ENCODE measurements around the gene TRRAP. TPM values are rescaled to one million over a fixed set of nuclear protein-coding genes. Genes with fewer than 3 reads are reported as not detected.

Gene TRRAP
- total and polyA plus RNA-seq, 2 of the 4 experiments (the other 2 are of a cell fraction) = 12.5 to 18.1 TPM

GRCh38 chr7:98834949-98835348 lies 43.4 kb upstream of the TRRAP start:
- POLR2A ChIA-PET (ENCODE audit: unreplicated experiment) = no interaction called here
- DNase-seq (no peak), ATAC-seq (ENCODE audit: low read depth) (no peak)
- Histone ChIP-seq H3K14ac (replicated peaks; ENCODE audit: low read depth, low read length) (no peak overlapping the region), H4K20me1 (ENCODE audit: insufficient read depth, low read length) (no peaks in the 10 kb centered on the region), H3K9ac (ENCODE audit: low read depth, low read length) (no peak overlapping the region), H2BK20ac (ENCODE audit: low read depth, low read length) (no peak overlapping the region), H2AK9ac (replicated peaks; ENCODE audit: low read depth, low read length, poor library complexity) (no peak overlapping the region), H3K27ac (ENCODE audit: insufficient read depth, low read length) (no peak overlapping the region), H3K4me2 (ENCODE audit: low read depth, low read length) (no peak overlapping the region), H3K9me3 (ENCODE audit: control insufficient read depth, insufficient read depth, low read length) (no peaks in the 10 kb centered on the region), H3K9me1 (ENCODE audit: insufficient read depth, low read length) (no peaks in the 10 kb centered on the region), H3K4me3 (ENCODE audit: insufficient read depth, low read depth, low read length) (no peak overlapping the region), H3K4me1 (ENCODE audit: control insufficient read depth, insufficient read depth, low read length) (peaks cover 2% of the 10 kb centered on the region; the same call in 1 of the 2 replicates), H3K27me3 (ENCODE audit: control insufficient read depth, insufficient read depth, low read length) (peaks cover 5% of the 10 kb centered on the region; the same call in 1 of the 2 replicates), H4K5ac (ENCODE audit: low read depth, low read length) (no peak overlapping the region), H3K36me3 (ENCODE audit: control insufficient read depth, insufficient read depth, low read length) (no peaks in the 10 kb centered on the region), H2BK15ac (ENCODE audit: low read depth, low read length) (no peak overlapping the region), H3K4ac (ENCODE audit: low read depth, low read length) (no peak overlapping the region), H2BK5ac (ENCODE audit: low read depth, low read length, poor library complexity, severe bottlenecking) (no peak overlapping the region), H2AFZ (replicated peaks; ENCODE audit: low read length, poor library complexity) (no peak overlapping the region), H4K8ac (ENCODE audit: low read depth in 2 of 2, low read length in 2 of 2) (no peak overlapping the region), H3K23ac (ENCODE audit: low read depth, low read length) (no peak overlapping the region), H3K18ac (ENCODE audit: low read depth, low read length) (no peak overlapping the region), H3K79me1 (ENCODE audit: low read depth in 1 of 2, low read length in 2 of 2) (no peaks in the 10 kb centered on the region), H3K56ac (ENCODE audit: extremely low read depth, insufficient read depth, low read length) (no peak overlapping the region), H2AK5ac (ENCODE audit: low read depth, low read length) (no peak overlapping the region), H4K91ac (ENCODE audit: insufficient read depth, low read depth, low read length) (no peak overlapping the region), H2BK120ac (ENCODE audit: low read depth, low read length) (no peak overlapping the region)
- in situ Hi-C loops (cut with MboI; ENCODE audit: low sequenced_read_pairs) (no loop called here), dilution Hi-C loops (cut with HindIII; ENCODE audit: low sequenced_read_pairs, unreplicated experiment) (no loop called here), intact Hi-C loops (cut with micrococcal nuclease) (no loop called here)
- no TSS peak for BruUV-seq (replicated peaks)
- TF ChIP-seq, protein P1, sequence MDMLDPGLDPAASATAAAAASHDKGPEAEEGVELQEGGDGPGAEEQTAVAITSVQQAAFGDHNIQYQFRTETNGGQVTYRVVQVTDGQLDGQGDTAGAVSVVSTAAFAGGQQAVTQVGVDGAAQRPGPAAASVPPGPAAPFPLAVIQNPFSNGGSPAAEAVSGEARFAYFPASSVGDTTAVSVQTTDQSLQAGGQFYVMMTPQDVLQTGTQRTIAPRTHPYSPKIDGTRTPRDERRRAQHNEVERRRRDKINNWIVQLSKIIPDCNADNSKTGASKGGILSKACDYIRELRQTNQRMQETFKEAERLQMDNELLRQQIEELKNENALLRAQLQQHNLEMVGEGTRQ (IDR thresholded peaks at IDR 0.05; ENCODE audit: low read depth, low read length) = no peak
- TF ChIP-seq SMC3 (IDR thresholded peaks at IDR 0.05; ENCODE audit: low read depth, low read length) = no peak
- no peak for TF ChIP-seq NFE2L2 (IDR thresholded peaks at IDR 0.05; ENCODE audit: low read depth, low read length)
- TF ChIP-seq CEBPB (IDR thresholded peaks at IDR 0.05; ENCODE audit: low read depth, low read length) = no peak
- TF ChIP-seq ELK1 (IDR thresholded peaks at IDR 0.05; ENCODE audit: borderline replicate concordance, low read depth, low read length) = no peak
- TF ChIP-seq BHLHE40 (IDR thresholded peaks at IDR 0.05; ENCODE audit: low read depth, low read length) = no peak
- TF ChIP-seq MXI1 (IDR thresholded peaks at IDR 0.05; ENCODE audit: borderline replicate concordance, low read depth, low read length) = no peak
- no peak for TF ChIP-seq FOS (IDR thresholded peaks at IDR 0.05; ENCODE audit: low read depth, low read length)
- TF ChIP-seq MAFK (IDR thresholded peaks at IDR 0.05; ENCODE audit: low read depth, low read length) = no peak
- TF ChIP-seq POLR2A (IDR thresholded peaks at IDR 0.05; ENCODE audit: low read depth, low read length) = no peak
- TF ChIP-seq, protein P2, sequence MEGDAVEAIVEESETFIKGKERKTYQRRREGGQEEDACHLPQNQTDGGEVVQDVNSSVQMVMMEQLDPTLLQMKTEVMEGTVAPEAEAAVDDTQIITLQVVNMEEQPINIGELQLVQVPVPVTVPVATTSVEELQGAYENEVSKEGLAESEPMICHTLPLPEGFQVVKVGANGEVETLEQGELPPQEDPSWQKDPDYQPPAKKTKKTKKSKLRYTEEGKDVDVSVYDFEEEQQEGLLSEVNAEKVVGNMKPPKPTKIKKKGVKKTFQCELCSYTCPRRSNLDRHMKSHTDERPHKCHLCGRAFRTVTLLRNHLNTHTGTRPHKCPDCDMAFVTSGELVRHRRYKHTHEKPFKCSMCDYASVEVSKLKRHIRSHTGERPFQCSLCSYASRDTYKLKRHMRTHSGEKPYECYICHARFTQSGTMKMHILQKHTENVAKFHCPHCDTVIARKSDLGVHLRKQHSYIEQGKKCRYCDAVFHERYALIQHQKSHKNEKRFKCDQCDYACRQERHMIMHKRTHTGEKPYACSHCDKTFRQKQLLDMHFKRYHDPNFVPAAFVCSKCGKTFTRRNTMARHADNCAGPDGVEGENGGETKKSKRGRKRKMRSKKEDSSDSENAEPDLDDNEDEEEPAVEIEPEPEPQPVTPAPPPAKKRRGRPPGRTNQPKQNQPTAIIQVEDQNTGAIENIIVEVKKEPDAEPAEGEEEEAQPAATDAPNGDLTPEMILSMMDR (conservative IDR thresholded peaks at IDR 0.05; ENCODE audit: low read depth, low read length) = no peak
- no peak for TF ChIP-seq RFX5 (IDR thresholded peaks at IDR 0.05; ENCODE audit: low read depth, low read length)
- no peak for TF ChIP-seq MAZ (IDR thresholded peaks at IDR 0.05; ENCODE audit: borderline replicate concordance, low read depth, low read length)
- no peak for TF ChIP-seq RCOR1 (IDR thresholded peaks at IDR 0.05; ENCODE audit: insufficient replicate concordance, low read length)
- TF ChIP-seq RAD21 (IDR thresholded peaks at IDR 0.05; ENCODE audit: low read length) = no peak
- no peak for TF ChIP-seq CHD1 (IDR thresholded peaks at IDR 0.05; ENCODE audit: low read depth, low read length)
- CTCF ChIA-PET = no interaction called here
- WGBS, 2 experiments (ENCODE audit: extremely low coverage in 2 of 2, insufficient read length in 1 of 2) = 80% methylated on average over 2 of the region's 8 CpGs; no CpG with 5 or more reads in 1 of the 2 experiments
